ENCODE data around the gene FBXL16. TPM values are rescaled to one million over a fixed set of nuclear protein-coding genes. Genes with fewer than 3 reads are reported as not detected.

Gene FBXL16
- polyA plus RNA-seq, 1 donor (not counting 4 experiments of a cell fraction or from before 2014, with no cell fraction given): 0.81 TPM

DNA sequence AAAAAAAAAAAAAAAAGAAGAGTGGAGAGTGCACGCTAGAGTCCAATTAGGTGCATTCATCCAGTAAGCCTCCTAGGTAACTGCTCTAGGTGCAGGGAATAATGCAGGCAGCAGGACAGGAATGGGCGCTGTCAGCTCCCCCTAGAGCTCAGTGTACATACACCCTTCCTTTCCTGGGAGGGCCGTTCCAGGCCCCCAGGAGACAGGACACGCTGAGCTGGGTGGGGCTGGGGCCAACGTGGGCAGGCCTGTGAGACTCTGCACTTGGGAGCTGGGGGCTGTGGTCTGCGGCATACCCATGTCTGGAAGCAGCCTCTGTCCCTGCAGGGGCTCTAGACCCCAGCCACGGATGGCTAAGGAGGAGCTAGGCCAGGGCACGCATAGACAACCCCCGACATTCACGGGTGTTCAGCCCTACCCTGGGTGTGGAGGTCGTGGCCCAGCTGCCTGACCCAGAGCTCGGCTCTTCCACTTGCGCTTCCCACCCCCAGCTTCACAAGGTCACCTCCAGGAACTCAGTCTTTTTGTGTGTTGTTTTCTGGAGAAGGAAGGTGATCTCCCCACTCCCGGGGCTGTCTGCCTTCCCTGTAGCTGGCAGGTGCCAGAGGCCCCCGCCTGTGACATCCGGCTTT, 14.3 kb upstream of the FBXL16 start:
- Histone ChIP-seq H2AFZ (ENCODE audit: control insufficient read depth, low read length) (no peak overlapping the region), H4K20me1 (ENCODE audit: control insufficient read depth, extremely low read depth, insufficient read depth, low read length) (peaks cover 7% of the 10 kb centered on the region), H3K27ac (ENCODE audit: control insufficient read depth, insufficient read depth, low read length) (peak overlapping the region; percentile 66), H3K79me2 (ENCODE audit: control insufficient read depth, insufficient read depth, low read length) (peaks cover 8% of the 10 kb centered on the region), H3K4me2 (ENCODE audit: control insufficient read depth, extremely low read depth, insufficient read depth, low read depth, low read length) (peak overlapping the region; percentile 76), H3K9ac (ENCODE audit: control insufficient read depth, extremely low read depth, insufficient read depth, low read length) (peak overlapping the region; percentile 79), H3K36me3 (ENCODE audit: control insufficient read depth in 2 of 2, extremely low read depth in 1 of 2, insufficient read depth in 2 of 2, low read length in 2 of 2) (peaks cover 0 to 1% of the 10 kb centered on the region in 2 experiments), H3K4me1 (ENCODE audit: control insufficient read depth, extremely low read depth, insufficient read depth, low read length) (peaks cover 19% of the 10 kb centered on the region), H3K9me1 (ENCODE audit: control insufficient read depth, extremely low read depth, insufficient read depth, low read length) (peaks cover 2% of the 10 kb centered on the region), H3K4me3 (ENCODE audit: control insufficient read depth in 2 of 3, extremely low read depth in 1 of 3, insufficient read depth in 2 of 3, low read depth in 1 of 3, low read length in 3 of 3) (peak overlapping the region; percentile 60 to 83 (median 81)), H3K27me3 (ENCODE audit: control insufficient read depth, extremely low read depth, insufficient read depth, low read length) (no peaks in the 10 kb centered on the region), H3K9me3 (ENCODE audit: control insufficient read depth, low read depth, low read length) (no peaks in the 10 kb centered on the region)
- dilution Hi-C loops (cut with MboI; ENCODE audit: extremely low pct_ligation_motif_present, low sequenced_read_pairs): no loop called here
- FAIRE-seq (peak; percentile 26), DNase-seq (ENCODE audit: low read depth, low spot score) (no peak)
- TF ChIP-seq EZH2 (IDR thresholded peaks at IDR 0.05; ENCODE audit: low read length): no peak
- TF ChIP-seq, protein P1, sequence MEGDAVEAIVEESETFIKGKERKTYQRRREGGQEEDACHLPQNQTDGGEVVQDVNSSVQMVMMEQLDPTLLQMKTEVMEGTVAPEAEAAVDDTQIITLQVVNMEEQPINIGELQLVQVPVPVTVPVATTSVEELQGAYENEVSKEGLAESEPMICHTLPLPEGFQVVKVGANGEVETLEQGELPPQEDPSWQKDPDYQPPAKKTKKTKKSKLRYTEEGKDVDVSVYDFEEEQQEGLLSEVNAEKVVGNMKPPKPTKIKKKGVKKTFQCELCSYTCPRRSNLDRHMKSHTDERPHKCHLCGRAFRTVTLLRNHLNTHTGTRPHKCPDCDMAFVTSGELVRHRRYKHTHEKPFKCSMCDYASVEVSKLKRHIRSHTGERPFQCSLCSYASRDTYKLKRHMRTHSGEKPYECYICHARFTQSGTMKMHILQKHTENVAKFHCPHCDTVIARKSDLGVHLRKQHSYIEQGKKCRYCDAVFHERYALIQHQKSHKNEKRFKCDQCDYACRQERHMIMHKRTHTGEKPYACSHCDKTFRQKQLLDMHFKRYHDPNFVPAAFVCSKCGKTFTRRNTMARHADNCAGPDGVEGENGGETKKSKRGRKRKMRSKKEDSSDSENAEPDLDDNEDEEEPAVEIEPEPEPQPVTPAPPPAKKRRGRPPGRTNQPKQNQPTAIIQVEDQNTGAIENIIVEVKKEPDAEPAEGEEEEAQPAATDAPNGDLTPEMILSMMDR (optimal IDR thresholded peaks at IDR 0.05 in 1 of 3, IDR thresholded peaks at IDR 0.05 in 1 of 3, conservative IDR thresholded peaks at IDR 0.05 in 1 of 3; ENCODE audit: extremely low read depth in 1 of 3, insufficient read depth in 2 of 3, low read length in 3 of 3): peak; percentile 49 to 65 (median 57)

DNA sequence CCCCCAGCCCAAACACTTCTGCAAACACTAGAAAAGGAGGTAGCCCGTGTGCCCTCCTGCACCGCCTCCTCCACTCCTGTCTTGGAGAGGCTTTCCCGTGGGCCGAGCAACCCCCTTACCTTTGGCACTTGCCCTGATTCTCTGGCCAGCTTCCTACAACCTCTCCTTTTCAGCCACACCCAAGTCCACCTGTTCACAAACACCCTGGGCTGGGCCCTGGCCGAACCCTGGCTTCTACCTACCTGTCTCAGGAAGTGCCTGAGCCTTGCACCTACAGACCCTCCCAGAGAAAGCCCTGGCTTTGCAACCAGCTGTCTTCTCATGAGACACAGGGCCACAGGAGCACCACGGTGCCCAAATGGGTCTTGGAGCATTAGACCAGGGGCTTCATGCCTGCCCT, 13.3 kb upstream of the FBXL16 start:
- peaks cover 2% of the 10 kb centered on the region for H3K9me1 ChIP-seq (ENCODE audit: control insufficient read depth, extremely low read depth, insufficient read depth, low read length)
- no peak for DNase-seq (ENCODE audit: low read depth, low spot score)
- no peak overlapping the region for H3K9ac ChIP-seq (ENCODE audit: control insufficient read depth, extremely low read depth, insufficient read depth, low read length)
- H2AFZ ChIP-seq (ENCODE audit: control insufficient read depth, low read length): no peak overlapping the region
- FAIRE-seq: no peak
- no peaks in the 10 kb centered on the region for H3K9me3 ChIP-seq (ENCODE audit: control insufficient read depth, low read depth, low read length)
- H3K27ac ChIP-seq (ENCODE audit: control insufficient read depth, insufficient read depth, low read length): no peak overlapping the region
- peaks cover 26% of the 10 kb centered on the region for H3K4me1 ChIP-seq (ENCODE audit: control insufficient read depth, extremely low read depth, insufficient read depth, low read length)
- H3K27me3 ChIP-seq (ENCODE audit: control insufficient read depth, extremely low read depth, insufficient read depth, low read length): no peaks in the 10 kb centered on the region
- no peak overlapping the region for H3K4me2 ChIP-seq (ENCODE audit: control insufficient read depth, extremely low read depth, insufficient read depth, low read depth, low read length)
- no peak overlapping the region for H3K4me3 ChIP-seq (ENCODE audit: control insufficient read depth in 2 of 3, extremely low read depth in 1 of 3, insufficient read depth in 2 of 3, low read depth in 1 of 3, low read length in 3 of 3)
- TF ChIP-seq, protein P1 (optimal IDR thresholded peaks at IDR 0.05 in 1 of 3, IDR thresholded peaks at IDR 0.05 in 1 of 3, conservative IDR thresholded peaks at IDR 0.05 in 1 of 3; ENCODE audit: extremely low read depth in 1 of 3, insufficient read depth in 2 of 3, low read length in 3 of 3): no peak
- no peak for TF ChIP-seq EZH2 (IDR thresholded peaks at IDR 0.05; ENCODE audit: low read length)
- peaks cover 7% of the 10 kb centered on the region for H4K20me1 ChIP-seq (ENCODE audit: control insufficient read depth, extremely low read depth, insufficient read depth, low read length)
- peaks cover 0 to 1% of the 10 kb centered on the region in 2 experiments for H3K36me3 ChIP-seq (ENCODE audit: control insufficient read depth in 2 of 2, extremely low read depth in 1 of 2, insufficient read depth in 2 of 2, low read length in 2 of 2)
- dilution Hi-C loops (cut with MboI; ENCODE audit: extremely low pct_ligation_motif_present, low sequenced_read_pairs): no loop called here
- H3K79me2 ChIP-seq (ENCODE audit: control insufficient read depth, insufficient read depth, low read length): peaks cover 8% of the 10 kb centered on the region

All from keratinocyte (primary cell).